ENCODE data around the gene FTO.

- no peak for TF ChIP-seq EZH2 (IDR thresholded peaks at IDR 0.05; ENCODE audit: borderline replicate concordance, low read length)
- TF ChIP-seq, protein P1, sequence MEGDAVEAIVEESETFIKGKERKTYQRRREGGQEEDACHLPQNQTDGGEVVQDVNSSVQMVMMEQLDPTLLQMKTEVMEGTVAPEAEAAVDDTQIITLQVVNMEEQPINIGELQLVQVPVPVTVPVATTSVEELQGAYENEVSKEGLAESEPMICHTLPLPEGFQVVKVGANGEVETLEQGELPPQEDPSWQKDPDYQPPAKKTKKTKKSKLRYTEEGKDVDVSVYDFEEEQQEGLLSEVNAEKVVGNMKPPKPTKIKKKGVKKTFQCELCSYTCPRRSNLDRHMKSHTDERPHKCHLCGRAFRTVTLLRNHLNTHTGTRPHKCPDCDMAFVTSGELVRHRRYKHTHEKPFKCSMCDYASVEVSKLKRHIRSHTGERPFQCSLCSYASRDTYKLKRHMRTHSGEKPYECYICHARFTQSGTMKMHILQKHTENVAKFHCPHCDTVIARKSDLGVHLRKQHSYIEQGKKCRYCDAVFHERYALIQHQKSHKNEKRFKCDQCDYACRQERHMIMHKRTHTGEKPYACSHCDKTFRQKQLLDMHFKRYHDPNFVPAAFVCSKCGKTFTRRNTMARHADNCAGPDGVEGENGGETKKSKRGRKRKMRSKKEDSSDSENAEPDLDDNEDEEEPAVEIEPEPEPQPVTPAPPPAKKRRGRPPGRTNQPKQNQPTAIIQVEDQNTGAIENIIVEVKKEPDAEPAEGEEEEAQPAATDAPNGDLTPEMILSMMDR (conservative IDR thresholded peaks at IDR 0.05 in 1 of 2, IDR thresholded peaks at IDR 0.05 in 1 of 2; ENCODE audit: extremely low read depth in 1 of 2, insufficient read depth in 1 of 2, low read depth in 1 of 2, low read length in 2 of 2): no peak
These were observed 240.1 kb downstream of the FTO start for GRCh38 chr16:53944025-53944424.

Measured in mammary epithelial cell (primary cell).